HG03175 (cell line): Measurements from ENCODE around the gene GMPPB.
A peak's percentile ranks its signal among the peaks of the same experiment; 100 is the strongest.
"Not testable (repeated sequence)": the region's sequence is repeated elsewhere in the genome, so short reads cannot be mapped to it uniquely, and the experiment has no call there.

Experiments used
- ATAC-seq: cut with Tn5 transposase; IDR thresholded peaks from one replicate; pipeline ENCODE4 v1.9.1; 2021; ENCODE audit warnings: mild to moderate bottlenecking, moderate library complexity; ENCODE audit not compliant: unreplicated experiment

The GMPPB gene

GRCh38 chr3:49723628-49724551 lies at the start of gene GMPPB:
Gene GMPPB, minus strand, starts transcription at chr3:49723951. Its CDS starts 225 bp downstream, at chr3:49723726.
- peak; percentile 75 for ATAC-seq

- ATAC-seq: no peak
These were observed 49.0 kb upstream of the GMPPB start for GRCh38 chr3:49772703-49773102.

GRCh38 chr3:49771340-49771938 lies 47.7 kb upstream of the GMPPB start:
- no peak for ATAC-seq

- ATAC-seq: no peak
These were observed 46.2 kb upstream of the GMPPB start for GRCh38 chr3:49769926-49770325.

GRCh38 chr3:49769286-49769915 lies 45.6 kb upstream of the GMPPB start:
- ATAC-seq: no peak

GRCh38 chr3:49763981-49764380 lies 40.2 kb upstream of the GMPPB start:
- ATAC-seq: no peak

- ATAC-seq: no peak
These were observed 37.9 kb upstream of the GMPPB start for GRCh38 chr3:49761661-49762060.

- no peak for ATAC-seq
These were observed 35.5 kb upstream of the GMPPB start for GRCh38 chr3:49759226-49759625.

- ATAC-seq: no peak
These were observed 33.4 kb upstream of the GMPPB start for GRCh38 chr3:49757197-49757596.

- no peak for ATAC-seq
These were observed 32.3 kb upstream of the GMPPB start for GRCh38 chr3:49756036-49756435.

GRCh38 chr3:49754536-49754935 lies 30.8 kb upstream of the GMPPB start:
- ATAC-seq: no peak

GRCh38 chr3:49751501-49751900 lies 27.8 kb upstream of the GMPPB start:
- no peak for ATAC-seq

GRCh38 chr3:49750056-49750455 lies 26.3 kb upstream of the GMPPB start:
- ATAC-seq: no peak

GRCh38 chr3:49748874-49749273 lies 25.1 kb upstream of the GMPPB start:
- not testable (repeated sequence) for ATAC-seq

GRCh38 chr3:49747792-49748480 lies 24.2 kb upstream of the GMPPB start:
- no peak for ATAC-seq

- no peak for ATAC-seq
These were observed 22.2 kb upstream of the GMPPB start for GRCh38 chr3:49745986-49746385.

GRCh38 chr3:49740427-49740826 lies 16.7 kb upstream of the GMPPB start:
- no peak for ATAC-seq

- no peak for ATAC-seq
These were observed 14.4 kb upstream of the GMPPB start for GRCh38 chr3:49738067-49738713.

GRCh38 chr3:49734752-49735151 lies 11.0 kb upstream of the GMPPB start:
- no peak for ATAC-seq

GRCh38 chr3:49733551-49733950 lies 9.8 kb upstream of the GMPPB start:
- ATAC-seq: no peak

- ATAC-seq: no peak
These were observed 8.8 kb upstream of the GMPPB start for GRCh38 chr3:49732597-49732996.
